Fibroblast of skin of left quadriceps (primary cell): ENCODE results near the gene NTM.

Source experiments
- DNase-seq, 2 experiments: peaks; one replicate each; pipeline ENCODE4 v3.0.0-alpha.2; 2013; ENCODE audit warnings: low read depth in 2 of 2

Gene NTM

DNA sequence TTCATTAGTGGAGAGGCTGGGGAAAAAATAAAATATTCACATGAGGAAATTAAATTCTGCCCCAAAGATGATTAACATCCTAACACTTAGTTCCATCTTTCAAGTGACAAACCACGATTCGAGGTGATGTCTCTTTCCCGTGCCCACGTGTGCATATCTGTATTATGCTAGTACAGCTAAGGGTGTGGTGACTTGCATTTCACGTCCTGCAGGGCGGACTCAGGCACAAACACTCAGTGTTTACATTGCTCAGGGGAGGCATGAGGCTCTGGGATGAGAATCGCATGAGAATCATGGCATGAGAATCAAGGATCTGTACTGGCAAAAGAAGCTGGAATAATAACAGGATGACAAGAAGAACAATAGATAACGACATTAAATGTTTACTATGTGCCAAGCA is 179.4 kb downstream of the NTM start:
- no peak for DNase-seq

DNA sequence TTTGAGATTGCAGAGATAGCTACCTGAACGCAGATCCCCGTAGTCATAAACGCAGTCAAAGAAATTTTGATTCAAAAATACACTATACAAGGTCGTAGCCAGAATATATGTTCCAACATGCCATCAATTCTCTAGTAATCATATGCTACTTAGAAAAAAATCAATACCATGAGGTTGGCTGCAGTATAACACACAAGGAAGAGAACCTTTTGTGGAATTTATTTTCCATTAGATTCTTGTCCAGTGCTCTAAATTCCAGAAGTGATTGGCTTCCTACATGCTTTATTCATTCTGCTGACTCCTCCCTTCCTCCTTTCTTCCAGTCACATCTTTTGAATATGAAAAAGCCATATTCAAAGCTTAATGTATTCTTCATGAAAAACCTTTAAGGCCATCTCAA is 189.9 kb downstream of the NTM start:
- no peak for DNase-seq

DNA sequence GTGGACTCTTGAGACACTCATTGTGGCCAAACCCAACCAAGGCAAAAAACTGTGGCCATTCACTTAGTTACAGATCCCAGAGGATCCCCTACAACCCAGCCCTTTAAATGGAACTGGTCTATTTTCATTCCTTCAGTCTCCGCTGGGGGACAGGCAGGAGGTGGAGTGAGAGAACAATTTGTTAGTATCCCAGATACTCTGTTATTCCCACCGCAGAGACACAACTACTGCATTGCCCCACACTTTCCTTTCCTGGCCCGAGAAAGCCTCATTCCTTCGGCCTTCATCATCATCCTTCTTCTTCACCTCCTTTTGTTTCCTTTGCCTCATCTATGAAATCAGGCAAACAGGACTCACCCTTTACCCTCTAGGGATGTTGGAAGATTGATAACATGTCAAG is 191.1 kb downstream of the NTM start:
- no peak for DNase-seq

DNA sequence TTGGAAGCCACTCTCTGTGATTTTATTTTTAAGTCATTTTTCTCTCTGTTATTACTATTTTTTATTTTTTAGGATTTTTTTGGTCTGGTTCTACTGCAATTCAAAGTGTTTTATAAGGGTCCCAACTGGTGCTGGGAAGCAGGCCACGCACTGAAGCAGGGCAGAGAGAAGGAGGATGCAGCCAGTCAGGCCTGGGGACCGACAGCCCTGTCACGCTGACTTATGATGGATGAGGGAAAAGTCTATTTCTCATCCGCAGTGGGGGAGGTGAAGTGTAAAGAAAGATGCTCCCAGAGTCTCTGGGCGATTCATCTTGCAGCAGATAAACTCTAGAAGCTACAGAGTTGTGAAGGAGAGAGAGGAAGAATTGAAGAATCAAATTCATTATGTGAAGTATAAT is 191.6 kb downstream of the NTM start:
- no peak for DNase-seq

DNA sequence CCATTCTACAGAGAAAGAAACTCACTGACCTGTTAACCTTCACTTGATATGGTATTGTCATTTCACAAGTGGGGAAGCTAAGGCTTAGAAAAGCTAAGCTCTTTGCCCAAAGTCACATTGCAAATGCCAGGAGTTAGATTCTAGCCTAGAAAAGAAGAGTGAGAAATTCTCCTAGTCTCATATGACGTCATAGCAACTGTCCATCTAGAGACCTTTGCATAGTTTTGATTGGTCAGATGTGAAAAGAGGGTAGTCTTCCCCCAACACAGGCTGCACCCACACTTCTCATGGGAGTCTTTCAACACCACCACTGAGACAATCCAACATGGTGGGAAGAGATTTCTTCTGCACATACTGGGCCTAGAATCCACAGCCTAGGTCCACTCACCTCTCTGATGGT is 197.9 kb downstream of the NTM start:
- no peak for DNase-seq

DNA sequence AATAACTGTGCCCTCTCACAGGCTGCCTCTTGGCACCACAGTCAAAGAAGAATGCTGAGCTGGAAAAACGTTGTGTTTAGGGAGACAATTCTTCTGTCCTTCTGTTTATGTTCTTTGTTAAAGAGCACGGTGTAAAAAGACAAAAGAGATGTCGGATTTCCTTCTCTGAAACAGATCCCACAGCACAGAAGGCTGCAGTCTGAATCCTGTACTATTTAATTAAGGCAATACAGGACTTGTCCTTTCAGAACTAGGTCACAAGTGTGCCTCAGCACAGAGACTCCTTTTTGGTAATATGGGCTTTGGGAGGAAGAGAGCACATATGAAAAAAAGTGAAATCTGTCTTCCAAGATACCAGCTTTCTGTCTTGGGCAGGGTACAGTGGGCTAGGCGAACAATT is 201.2 kb downstream of the NTM start:
- DNase-seq: no peak

DNA sequence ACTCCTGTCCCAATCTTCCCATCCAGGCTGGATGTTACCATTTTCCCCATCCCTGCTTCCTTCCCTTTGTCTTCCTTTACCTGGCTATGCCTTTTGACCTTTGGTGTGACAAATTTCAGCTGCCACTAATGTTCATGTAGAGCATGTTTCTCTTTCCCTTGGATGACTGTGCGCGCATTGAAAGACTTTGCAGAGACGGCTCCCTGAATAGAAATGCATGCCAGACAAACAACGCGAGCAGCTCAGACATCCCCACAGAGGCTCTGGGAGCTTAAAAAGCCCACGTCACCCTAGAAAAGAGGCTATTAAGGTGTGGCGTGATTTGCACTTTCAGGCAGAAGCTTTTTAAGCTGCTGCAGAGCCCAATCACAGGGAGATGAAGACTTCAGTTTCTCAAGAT is 202.0 kb downstream of the NTM start:
- no peak for DNase-seq

DNA sequence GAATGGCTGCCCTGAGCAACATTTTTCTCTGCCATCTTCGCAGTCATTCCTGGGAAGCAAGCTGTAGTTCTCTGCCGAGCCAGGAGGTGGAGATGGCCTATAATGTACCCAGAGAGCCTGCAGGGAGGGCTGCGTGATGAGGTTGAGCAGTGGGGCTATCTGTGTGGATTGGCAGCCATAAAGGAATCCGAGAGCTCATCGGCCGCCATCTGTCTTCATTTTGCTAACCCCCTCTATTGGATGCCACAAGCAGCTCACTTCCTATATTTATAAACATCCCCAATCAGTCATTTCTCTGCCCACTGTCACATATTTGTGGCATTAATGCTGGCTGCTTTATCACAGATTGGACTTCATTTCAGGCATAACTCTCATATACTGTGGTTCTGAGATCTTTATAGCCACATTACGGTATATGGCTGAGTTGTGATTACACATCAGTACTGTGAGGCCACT is 209.5 kb downstream of the NTM start:
- DNase-seq: peak; percentile 91

DNA sequence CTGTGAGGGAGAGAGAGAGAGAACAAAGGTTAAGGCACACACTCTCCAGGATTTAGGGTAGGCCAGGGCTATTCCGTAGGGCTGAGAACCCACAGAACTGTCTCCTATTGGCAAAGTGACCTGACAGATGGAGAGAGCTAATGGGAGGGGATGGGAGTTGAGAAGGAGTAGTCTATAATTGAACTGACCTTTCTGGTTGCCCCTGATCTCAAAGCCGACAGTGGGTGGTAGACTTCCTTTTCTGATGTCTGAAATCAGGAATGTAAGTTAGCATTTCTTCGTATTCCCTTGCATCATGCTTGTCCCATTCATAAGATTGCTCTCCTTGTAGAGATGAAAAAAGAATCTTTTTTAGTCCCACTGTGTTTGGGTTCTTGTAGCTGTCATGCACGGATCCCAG is 210.1 kb downstream of the NTM start:
- DNase-seq: no peak

DNA sequence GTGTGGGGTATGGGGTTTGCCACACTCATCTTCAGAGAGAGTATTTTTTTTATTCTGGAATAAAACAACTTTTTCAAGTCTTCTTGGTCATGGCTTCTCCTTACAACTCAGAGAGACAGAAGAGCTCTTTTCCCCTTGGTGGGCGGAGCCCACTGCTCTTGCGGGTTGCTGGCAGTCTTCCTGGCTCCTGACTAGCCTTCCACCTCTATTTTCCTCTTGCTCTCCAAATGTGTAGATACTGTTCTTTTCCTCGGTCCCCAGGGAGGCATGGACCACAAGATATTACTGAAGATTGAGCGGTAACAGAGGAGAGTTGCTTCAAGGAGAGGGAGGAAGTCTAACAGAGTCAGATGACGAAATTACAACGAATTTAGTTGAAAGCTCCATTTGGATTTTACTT is 210.6 kb downstream of the NTM start:
- no peak for DNase-seq

DNA sequence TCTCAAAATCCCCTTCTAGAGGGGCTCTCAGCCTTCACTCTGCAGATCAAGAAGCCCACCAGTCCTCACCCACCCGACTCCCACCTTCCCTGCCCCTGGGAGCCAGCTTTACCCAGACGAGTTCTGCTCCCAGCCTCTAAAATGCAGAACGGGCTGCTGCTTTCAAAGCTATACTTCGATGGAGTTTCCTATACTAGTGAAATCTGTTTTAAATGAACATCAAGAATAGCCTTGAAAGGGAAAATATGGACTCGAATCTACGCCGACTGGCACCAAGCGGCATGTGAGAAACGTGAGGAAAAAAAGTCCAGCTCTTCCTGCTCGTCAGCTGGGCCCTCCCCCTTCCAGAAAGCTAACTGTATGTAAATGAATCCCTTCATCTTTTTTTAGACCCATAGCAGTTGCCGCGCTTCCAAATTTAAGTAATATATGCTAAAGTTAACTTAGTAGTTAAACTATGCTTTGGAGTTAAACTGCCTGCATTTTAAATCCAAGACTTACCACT is 211.7 kb downstream of the NTM start:
- DNase-seq: no peak

DNA sequence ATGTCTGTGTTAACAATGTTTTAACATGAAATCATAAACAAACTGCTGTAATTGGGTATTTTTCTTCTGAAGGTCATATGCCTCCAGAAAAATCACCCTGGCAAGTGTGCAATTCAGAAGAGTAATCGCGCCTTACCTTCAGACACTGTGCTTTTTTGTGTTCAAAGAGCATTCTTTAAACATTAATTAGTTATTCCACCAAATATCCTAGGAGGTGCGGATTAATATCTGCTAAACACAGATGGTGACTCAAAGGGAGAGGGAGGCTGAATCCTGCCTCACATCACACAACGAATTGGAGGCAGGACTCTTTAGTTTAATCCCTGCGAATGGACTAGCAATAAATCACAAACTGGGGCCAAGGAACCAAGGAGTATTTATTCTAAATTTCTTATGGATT is 213.0 kb downstream of the NTM start:
- no peak for DNase-seq

DNA sequence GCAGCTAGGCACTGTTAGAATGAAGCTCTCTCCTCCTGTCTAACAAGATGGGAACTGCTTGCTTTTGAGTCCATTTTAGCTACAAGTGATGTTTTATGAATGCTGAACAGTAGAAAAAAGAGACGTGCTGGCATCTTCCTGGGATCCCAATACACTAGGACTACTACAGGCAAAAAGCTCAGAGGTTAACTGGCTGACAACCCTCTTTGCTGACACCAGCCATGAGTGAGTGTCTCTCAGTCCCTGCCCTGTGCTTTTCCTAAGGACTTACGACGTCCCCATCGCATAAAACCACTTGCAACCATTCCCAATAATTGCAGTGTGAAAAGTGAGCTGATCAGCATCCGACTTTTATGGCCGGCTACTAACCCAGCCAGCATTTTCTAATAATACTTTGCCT is 213.5 kb downstream of the NTM start:
- no peak for DNase-seq

DNA sequence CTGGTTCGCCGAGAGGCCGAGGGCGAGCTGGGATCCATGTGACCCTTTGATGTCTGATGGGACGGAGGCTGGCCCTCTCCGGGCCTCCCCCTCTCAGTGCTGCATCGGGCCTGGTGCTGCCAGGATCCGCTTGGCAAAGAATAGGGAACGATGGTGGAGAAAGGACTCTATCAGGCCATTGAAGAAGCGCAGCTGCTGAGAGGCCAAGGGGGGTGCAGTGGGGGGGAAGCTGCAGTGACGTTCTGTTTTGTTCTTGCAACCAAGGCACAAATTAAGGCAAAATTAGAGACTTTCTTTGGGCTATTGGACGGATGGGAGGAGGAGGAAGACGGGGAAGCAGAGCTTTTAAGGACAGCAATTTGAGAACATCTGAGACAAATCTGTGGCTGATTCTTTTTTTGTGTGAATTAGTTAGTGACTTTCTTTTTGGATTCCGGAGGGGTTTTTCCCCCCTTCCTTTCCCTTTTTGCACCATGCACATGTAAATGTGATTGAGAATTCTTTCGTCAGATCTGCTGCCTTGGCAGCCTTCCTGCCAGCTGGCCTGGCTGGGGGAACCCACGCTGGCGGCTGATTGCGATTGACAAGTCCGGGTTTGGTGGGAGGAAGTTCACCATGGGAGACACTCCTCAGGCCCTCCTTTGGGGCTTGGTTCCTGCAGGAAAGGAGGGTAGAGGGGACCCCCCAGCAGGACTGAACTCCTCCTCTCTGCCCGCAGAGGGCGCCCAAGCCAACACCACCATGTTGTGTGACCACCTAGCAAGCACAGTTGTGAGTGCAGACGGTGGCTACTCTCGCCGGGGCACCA is 214.6 kb downstream of the NTM start:
- no peak for DNase-seq

DNA sequence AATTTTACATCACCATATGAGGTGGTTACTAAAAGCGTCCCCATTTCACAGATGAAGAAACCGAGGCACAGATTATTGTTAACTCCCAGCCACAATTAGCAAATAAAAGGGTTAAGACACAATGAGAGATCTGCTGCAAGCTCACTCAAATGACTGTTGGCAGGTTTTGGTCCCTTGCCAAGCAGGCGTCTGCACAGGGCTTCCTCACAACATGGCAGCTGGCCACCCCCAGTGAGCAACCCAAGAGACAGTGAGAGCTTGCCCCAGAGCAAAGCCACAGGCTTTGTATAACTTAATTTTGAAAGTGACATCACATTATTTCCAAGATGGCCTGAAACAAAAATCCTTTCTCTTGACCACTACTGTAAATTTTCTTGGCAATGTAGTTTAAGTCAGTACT is 217.6 kb downstream of the NTM start:
- no peak for DNase-seq

DNA sequence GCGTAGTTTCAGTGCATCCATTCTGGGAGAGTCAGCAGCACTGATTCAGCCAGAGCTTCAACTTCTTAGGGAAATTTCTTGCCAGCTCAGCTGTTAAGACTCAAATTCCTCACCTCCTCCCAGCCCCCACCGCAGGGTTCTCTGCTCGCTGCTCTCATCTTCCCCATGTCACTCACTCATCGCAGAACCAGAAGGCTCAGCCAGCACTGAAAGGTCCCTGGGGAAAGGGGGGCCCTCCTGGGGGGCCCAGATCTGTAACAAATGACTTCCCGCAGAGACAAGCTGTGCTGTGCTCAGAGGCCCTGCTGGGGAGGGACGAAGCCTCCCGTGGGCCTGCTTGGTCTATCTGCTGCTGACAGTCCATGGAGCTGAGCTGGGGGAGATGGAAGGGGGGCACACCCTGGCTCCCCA is 220.6 kb downstream of the NTM start:
- DNase-seq: no peak

DNA sequence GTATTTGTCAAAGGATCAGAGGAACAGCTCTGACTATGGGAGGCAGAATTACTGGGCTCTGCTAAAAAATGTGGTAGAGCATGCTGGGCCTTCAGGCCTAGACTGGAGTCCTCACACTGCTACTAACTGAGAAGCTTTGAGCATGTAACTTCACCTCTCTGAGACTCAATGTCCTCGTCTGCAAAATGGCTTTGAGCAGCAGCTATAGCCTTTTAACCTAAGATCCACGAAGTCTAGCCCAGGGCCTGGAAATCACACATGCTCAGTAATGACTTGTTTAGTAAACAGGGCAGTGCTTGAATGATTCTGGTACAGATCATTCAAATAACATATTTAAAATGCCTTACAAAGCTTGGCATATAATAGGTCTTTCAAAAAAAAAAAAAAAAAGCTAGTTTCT is 221.7 kb downstream of the NTM start:
- no peak for DNase-seq

DNA sequence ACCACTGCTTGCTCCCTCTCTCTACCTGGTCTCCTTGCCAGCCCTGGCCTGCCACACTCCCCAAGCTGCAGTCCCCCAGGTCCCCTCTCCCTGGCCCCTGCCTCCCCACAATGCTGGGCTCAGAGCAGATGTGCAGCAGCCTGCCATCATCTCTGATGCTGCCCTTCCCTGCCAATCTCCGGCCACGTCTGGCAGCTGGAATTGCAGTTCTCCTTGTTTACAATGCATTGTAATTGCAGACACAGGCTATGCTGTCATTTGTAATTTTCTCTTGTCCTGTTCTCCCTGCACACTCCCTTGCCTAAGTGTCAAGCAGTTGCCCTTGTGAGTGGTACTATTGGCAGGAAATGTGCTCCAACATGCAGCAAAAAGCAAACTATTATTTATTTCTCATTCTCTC is 222.3 kb downstream of the NTM start:
- no peak for DNase-seq

DNA sequence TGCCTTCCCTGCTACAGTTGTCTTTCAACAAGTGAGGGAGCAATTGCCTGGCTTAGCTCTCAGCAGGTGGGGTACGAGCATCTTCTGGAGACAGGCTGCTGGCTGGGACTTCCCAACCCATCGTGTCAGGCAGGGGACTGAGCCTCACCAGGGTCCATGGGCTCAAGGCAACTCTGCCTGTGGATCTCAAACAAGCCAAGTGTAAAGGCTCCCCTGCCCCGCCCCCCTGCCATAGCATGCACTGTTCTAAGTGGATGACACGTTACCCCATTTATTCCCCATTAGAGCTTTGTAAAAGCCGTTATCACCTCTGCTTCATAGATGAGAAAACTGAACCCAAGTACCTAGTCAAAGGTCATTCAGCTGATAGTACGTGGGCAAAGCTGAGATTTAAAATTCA is 222.9 kb downstream of the NTM start:
- DNase-seq: no peak

DNA sequence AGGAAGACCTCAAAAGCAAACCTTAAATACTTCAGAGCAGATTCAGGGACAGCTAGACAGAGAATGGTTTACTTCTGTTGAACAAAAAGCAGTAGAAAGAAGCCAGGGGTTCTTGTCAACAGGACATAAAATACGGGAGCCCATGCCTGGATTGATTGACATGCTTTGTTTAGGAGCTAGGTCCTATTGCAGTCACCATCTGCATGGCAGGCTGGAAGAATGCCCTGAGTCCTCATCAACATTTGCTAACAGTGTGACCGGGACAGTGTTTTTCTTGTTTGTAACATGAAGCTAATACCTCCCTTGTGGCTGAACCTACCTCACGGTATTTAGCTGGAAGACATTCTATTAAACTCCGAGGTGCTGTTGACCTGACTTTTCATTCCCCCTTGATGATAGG is 225.4 kb downstream of the NTM start:
- DNase-seq: no peak

DNA sequence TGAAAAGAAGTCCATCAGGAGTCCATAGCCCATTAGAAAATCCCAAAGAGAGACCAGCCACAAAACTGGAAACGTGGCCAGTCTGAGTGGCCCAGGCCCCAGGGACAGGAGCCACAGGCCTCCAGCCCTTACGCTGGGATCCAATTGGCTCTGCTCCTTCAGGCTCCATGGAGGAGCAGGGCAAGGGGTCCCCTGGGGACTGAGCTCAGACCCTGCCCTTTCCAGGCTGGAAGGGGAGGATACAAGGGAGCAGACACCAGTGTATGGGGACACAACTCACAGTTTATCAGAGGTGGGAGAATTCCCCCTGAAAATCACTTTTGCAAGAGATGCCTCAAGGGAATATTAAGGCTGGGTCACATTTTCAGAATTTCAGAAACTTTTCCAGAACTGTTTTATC is 227.5 kb downstream of the NTM start:
- DNase-seq: no peak

DNA sequence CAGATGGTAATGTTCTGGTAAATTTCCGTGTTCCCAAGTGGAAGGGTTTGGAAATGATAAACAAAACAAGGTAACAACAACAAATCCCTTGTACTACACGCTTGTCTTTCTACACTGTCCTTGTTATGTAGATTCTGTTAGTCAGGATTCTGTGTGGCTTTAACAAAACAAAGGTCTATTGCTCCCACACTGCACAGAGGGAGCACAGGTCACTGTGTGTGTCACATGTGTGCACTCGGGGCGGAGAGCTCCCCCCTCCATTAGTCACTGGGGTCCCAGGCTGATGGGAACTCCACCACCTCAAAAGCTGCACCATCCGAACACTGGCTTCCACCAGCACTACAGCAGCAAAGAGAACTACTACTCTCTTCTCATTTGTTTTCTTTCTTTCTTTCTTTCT is 227.9 kb downstream of the NTM start:
- no peak for DNase-seq

DNA sequence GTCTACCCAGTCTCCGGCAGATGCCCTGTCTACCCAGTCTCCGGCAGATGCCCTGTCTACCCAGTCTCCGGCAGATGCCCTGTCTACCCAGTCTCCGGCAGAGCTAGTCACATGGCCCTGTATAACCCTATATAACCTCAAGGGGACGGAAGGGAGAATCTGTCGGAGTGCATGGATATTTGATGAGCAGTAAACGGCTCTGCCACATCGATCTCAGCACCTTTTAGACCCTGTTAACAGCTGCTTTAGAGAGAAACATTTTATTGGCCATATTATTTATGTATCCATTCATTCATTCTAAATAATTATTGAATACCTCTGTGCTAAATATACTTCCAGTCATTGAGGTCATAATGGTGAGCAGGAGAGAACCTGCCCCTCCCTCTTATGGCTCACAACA is 228.9 kb downstream of the NTM start:
- DNase-seq: no peak

DNA sequence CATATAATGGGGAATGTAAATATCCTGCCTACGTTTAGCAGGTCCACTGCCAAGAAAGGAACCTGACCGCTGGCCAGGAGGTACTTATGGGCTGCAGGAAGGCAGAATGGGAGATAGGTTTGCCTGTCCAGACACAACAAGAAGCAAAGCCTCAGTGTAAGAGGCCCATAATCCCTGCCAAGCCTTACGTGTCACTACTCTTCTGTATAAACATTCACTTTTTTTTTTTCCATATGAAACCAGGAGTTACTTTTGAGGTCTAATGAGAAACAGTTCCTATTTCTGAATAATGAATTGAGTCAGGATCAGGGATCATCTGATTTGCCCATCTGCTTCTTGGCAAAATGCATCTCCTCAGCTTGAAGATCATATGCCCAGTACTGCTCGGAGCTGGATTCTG is 230.2 kb downstream of the NTM start:
- DNase-seq: no peak
